Activated CD8-positive, alpha-beta memory T cell treated with anti-CD3 and anti-CD28 coated beads for 36 hours (primary cell): ENCODE results near the gene ABCA10. TPM values are rescaled to one million over a fixed set of nuclear protein-coding genes. Genes with fewer than 3 reads are reported as not detected.
"Not testable (repeated sequence)": the region's sequence is repeated elsewhere in the genome, so short reads cannot be mapped to it uniquely, and the experiment has no call there.

Experiments
- CTCF ChIA-PET: fragments of 350-600 bp; sonication (Branson Sonifier 250); formaldehyde crosslinking; loops from one replicate; lab custom pipeline; 2021; ENCODE audit warnings: antibody characterized with exemption; lab: Charles Lee
- POLR2A ChIA-PET: fragments of 350-600 bp; sonication (Branson Sonifier 250); formaldehyde crosslinking; loops from one replicate; lab custom pipeline; 2021; ENCODE audit warnings: antibody characterized with exemption; lab: Charles Lee
- total RNA-seq, 2 experiments: library from RNA; stranded (reverse); gene quantifications; one replicate each; pipeline ENCODE4 v1.2.3, GENCODE V29; 2021

ABCA10 gene
- total RNA-seq, 2 experiments from 2014 or later: 0.30 to 0.31 TPM

DNA sequence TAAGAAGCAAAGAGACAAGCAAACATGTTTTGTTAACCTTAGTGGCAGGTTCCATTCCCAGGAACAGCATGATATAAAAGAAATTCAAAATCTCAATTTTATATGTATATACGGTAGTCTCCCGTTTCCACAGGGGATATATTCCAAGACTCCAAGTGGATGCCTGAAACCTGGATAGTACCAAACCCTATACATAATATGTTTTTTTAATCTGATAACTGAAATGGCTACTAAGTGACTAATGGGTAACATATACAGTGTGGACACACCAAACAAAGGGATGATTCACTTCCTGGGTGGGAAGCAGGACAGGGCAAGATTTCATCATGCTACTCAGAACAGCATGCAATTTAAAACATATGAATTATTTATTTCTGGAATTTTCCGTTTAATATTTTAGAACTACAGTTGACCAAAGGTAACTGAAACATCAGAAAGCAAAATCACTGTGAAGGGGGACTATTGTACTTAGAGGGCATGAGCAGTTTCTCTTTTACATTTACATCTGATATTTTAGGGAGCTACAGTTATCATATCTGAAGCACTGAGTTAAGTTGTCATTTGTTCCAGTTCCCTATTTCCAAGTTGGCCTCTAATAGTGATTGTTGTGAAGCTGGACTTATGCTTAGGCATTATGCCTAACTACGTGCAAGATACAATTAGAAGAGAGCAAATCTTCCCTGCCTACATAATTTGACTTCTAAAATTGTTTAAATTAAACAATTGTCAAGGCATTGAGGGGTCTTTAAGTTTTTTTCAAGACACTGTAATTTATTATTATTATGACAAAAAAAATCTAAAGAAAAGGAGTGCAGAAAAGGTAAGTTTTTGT, 52.8 kb downstream of the ABCA10 start:
- ChIA-PET CTCF (no interaction called here), POLR2A (no interaction called here)

DNA sequence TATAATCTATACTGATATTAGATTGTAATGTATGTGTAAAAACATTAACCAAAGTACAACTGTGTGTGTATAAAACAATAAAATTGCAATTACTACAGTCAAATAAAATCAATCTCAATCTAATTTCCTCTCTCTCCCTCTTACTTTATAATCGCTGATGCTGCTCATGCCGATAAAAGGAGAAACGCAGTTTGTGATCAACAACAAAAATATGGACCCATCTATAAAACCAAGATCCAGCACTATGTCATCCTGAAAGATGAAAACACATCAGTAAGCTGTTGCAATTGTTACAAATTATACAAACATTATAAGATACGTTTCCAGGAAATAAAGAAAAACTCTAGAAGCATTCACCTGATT, 53.4 kb downstream of the ABCA10 start:
- POLR2A ChIA-PET: no interaction called here

DNA sequence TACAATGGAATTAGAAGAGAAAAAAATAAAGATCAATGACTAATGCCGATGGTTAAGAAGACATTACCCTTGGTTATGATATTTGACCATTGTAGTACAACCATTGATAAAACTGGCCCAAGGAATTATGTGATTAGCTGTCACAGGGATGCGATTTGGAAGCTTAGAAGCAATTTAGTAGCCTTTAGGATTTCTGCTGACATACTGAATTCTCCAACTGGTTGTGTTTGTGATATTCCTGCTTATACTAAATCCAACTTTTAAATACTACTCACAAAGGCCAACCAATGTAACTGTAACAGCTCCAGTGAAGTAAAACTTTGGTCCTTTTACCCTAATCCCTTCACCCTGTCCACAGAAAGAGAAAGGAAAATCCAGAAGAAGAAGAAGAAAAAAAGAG, 55.5 kb downstream of the ABCA10 start:
- POLR2A ChIA-PET: no interaction called here
- CTCF ChIA-PET: no interaction called here

More for the DNA sequence above, 53.4 kb downstream of the ABCA10 start:
- CTCF ChIA-PET: no interaction called here

DNA sequence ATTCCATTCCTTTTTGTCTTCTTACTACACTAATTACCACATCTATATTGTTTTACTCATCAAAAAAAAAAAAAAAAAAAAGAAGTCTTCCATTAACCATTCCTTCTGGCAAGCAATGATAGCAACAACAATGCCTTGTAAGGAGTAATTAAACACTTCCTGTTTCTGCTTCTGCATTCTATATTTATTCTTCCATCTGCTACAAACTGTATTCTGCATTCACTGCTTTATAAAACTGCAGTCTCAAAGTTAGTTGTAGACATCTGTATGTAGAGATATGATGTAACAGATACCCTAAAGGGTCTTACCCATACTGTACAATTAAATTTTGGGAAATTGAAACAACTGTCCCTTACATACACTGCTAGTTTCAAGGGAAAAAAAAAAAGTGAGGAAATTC, 58.2 kb downstream of the ABCA10 start:
- POLR2A ChIA-PET: no interaction called here

DNA sequence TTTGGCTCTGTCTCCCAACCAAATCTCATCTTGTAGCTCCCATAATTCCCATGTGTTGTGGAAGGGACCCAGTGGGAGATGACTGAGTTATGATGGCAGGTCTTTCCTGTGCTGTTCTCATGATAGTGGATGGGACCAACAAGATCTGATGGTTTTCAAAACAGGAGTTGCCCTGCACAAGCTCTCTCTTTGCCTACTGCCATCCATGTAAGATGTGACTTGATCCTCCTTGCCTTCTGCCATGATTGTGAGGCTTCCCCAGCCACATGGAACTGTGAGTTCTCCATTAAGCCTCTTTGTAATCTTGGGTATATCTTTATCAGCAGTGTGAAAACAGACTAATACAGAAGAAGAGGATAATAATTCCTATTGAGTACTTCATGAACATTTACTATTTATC, 60.0 kb downstream of the ABCA10 start:
- POLR2A ChIA-PET, CTCF ChIA-PET: not testable (repeated sequence)

More for the DNA sequence above, 58.2 kb downstream of the ABCA10 start:
- CTCF ChIA-PET: no interaction called here

DNA sequence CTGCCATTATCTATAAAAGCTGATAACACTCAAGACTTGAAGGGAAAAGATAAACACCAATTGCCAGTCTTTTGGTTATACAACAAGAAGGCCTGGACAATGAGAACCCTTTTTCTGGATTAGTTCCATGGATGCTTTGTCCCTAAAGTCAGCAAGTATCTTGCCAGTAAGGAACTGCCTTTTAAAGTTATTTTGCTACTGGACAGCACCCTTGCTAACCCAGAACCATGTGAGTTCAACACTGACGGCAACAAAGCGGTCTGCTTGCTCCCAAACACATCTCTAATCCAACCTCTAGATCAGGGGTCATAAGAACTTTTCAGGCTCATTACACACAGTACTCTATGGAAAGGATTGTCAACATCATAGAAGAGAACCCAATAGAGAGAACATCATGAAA, 61.7 kb downstream of the ABCA10 start:
- ChIA-PET CTCF (no interaction called here), POLR2A (no interaction called here)

DNA sequence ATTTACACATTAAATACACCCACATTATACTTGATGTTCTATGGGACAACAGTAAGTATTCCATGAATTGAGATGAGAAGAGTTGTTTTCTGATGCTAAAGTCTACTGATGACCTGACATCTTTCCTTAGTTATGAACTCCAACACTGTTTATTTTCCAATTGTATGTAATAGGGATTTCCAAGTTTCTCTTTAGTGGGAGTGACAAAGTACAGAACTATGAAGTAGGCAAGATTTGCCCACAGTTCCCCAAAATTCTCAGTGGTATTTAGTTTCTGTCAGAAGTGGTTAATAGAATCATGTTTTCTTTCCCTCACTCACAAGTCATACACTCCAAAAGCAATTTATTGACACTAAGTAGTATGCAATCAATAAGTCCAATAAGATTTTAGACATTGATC, 64.4 kb downstream of the ABCA10 start:
- ChIA-PET CTCF (no interaction called here), POLR2A (no interaction called here)

DNA sequence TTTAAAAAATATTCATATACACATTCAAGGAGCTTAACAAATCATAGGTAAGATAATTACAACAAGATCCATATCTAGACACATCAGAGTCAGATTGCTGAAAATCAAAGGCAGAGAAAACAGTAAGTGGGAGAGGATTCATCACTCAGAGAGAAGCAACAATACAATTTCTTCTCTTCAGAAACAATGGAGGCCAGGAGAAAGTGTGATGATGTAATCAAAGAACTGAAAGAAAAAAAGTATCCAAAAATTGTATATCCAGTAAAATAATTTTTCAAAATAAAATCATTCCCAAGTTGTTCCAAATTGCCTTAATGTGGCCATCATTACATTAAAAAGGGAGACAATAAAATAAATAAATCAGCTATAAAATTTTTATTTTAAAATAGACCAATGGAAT, 69.2 kb downstream of the ABCA10 start:
- POLR2A ChIA-PET: no interaction called here
- CTCF ChIA-PET: no interaction called here

DNA sequence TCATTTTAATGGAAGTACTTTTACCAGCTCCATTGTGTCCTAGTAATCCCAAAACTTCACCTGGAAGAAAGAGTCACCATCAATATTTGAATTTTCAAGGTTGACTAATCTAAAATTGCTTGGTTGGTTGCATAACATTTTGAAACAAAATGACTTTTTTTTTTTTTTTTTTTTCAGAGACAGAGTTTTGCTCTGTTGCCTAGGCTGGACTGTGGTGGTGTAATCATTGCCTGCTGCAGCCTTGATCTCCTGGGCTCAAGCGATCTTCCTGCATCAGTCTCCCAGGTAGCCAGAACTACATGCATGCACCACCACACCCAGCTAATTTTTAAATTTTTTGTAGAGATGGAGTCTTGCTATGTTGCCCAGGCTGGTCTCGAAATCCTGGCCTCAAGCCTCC, 74.4 kb downstream of the ABCA10 start:
- CTCF ChIA-PET: no interaction called here

DNA sequence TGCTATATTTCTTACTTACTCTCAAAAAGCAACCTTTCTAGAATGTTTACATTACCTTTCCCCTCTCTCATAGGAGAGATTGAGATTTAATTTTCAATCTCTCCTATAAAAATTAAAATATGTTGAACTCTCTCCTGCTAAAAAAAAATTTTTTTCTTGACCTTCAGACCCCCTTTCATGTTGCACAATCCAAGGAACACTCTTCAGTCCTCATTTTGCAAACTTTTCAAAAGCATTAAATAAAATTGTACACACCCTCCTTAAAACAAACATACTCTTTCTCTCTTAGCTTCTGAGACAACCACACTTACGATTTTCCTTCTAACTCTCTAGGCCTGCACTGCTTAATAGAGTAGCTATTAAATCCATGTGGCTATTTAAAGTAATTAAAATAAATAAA, 78.3 kb downstream of the ABCA10 start:
- POLR2A ChIA-PET: no interaction called here
- CTCF ChIA-PET: no interaction called here

More for the DNA sequence above, 74.4 kb downstream of the ABCA10 start:
- POLR2A ChIA-PET: no interaction called here

DNA sequence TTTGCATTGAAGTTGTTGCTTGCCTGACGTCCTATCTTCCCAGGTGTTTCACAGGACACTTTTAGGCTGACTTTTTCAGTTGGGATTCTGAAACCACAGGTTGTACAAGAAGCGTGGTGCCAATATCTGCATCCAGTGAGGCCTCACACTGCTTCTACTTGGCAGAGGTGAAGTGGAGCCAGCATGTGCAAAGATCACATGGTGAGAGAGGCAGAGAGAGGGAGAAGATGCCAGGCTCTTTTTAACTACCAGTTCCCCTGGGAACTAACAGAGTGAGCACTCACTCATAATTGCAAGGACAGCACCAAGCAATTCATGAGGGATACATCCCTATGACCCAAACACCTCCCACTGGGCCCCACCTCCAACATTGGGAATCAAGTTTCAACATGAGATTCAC, 81.2 kb downstream of the ABCA10 start:
- ChIA-PET POLR2A (no interaction called here), CTCF (no interaction called here)

DNA sequence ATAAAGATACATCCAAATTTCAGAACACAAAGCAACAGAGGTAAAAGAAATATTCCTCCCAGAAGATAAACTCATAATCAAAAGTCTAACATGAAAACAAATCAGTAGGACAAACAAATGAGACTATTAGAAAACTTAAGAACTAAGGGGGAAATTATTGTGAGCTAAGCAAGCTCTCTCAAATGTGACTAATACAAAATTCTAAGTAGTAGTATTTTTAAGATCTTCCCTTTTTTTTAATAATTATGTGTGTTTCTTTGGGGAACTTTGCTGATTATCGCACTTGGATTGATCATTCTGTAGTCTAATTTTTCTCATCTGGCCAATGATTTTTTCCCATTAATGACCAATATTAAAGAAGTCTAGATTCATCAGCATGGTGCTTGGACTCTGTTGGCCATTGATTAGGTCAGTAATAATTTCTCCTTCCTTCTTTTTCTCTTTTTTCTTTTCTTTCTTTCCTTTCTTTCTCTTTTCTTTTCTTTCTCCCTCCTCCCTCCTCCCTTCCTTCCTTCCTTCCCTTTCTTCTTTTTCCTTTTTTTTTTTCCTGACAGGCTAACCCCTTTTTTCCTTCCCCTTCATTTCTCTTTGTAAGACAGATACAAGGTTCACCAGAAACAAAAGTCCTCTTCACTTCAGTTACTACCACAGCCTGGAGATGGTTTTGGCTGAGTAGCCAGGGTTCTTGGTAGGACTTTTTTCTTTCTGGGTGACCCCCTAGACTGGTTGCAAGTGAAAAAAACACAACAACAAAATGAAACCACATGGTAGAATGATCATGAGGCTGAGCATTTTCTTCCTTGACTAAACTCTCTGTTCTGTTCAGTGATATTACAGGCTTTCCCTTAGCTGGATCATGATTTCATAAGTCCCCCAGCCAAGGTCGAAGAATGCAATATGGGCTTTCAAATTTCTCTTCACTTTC, 84.0 kb downstream of the ABCA10 start:
- POLR2A ChIA-PET: no interaction called here

DNA sequence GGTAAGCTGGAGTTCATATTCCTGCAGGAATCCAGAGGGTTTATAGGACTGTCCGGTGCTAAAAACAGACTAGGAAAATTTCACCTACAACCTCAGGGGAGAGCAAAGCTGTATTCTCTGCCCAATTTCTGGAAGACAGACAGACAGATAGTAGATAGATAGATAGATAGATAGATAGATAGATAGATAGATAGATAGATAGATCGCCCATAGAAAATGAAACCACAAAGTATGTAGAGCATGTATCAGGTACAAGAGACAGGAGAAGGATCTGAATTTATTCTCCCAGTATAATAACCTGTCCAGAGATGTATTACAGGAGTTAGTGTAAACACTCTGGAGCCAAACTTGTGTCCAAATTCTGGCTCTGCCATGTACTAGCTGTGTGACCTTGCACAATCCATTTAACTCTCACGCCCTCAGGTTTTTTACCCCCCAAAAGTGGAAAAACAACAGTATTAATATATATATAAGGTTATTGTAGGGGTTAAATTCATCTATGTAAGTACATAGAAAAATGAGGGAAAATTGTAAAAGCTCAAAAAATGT, 84.9 kb downstream of the ABCA10 start:
- CTCF ChIA-PET: no interaction called here
- POLR2A ChIA-PET: no interaction called here

More for the DNA sequence above, 84.0 kb downstream of the ABCA10 start:
- CTCF ChIA-PET: no interaction called here

DNA sequence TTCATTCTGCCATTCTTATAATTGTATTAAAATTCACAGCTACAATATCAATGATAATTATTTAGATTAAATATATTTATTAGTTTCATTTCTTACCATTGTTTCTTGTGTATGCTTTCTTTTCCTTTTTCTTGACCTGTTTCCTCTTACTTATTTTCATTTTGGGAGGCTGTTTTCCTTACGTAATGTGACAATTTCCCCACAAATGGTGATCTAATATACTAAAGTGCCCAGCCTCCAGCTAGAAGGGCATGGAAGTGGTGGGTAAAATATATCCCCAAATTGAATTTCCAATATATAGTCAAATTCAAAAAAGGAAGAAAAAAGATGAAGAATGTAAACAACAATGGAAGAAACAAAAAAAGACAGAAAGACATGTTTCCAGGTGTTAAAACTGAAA, 85.5 kb downstream of the ABCA10 start:
- ChIA-PET CTCF (no interaction called here), POLR2A (no interaction called here)

DNA sequence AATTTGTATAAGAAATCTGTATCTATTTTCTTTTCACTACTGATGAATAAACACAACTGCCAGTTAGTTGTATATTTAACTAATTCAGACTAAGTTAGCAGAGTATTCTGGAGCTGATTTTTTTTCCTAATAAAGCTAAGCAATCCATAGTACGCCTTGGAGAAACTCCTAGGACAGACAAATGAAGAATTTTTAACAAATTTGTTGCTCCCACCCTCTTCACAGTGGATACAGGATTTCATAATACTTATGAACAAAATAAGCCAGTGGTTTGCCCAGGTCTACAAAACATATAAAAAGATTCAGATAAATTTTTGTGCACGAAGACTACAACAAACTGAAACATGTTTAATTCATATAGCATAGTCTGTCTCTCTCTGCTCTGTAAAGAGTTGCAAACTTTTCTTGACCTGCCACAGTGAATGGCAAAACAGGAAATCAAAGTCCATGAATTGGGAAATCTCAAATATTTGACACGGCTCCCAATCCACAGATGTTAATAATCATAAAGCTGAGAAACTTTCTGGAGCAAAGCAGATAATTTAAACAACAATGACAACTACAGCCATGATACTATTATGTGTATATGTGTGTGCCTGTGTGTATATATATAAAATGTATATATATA, 86.3 kb downstream of the ABCA10 start:
- ChIA-PET POLR2A (no interaction called here), CTCF (no interaction called here)

DNA sequence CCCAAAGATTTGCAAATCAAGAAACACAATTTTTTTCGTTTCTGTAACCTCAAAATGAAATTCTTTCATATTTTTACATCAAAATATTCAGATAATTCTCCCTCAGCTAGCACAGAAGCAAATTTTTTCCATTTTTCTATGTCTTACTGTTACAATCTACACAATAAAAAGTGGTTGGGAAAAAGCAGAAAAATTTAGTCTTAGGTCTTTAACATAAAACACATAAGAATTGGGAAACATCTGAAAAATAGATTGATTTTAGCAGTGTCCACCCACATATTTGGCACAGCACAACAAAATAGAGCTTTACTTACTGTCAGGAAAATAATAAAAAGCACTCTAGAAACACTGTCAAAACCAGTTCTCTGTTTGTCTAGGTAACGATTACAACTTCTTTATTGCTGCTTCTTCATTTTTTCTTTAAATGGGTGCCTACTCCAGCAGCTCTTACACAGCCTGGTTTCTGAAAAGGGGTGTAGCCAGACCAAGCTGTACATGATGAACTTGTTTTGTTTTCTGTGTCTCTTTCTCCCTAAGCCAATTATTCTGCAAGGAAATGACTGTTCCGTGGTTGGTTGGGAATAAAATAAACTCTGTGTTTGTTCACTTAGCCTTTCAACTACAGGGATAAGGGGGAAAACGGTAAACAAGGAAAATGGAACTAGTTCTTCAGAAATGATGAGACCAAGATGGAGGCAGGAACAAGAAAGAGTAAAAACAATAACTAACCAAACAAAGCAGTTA, 87.0 kb downstream of the ABCA10 start, which contains the start of gene ABCA6:
Gene ABCA6, minus strand, starts transcription at position 465 of the 744 bp plus-strand sequence. CDS start 1,192 bp downstream, outside the sequence.
- CTCF ChIA-PET: no interaction called here
- POLR2A ChIA-PET: no interaction called here

DNA sequence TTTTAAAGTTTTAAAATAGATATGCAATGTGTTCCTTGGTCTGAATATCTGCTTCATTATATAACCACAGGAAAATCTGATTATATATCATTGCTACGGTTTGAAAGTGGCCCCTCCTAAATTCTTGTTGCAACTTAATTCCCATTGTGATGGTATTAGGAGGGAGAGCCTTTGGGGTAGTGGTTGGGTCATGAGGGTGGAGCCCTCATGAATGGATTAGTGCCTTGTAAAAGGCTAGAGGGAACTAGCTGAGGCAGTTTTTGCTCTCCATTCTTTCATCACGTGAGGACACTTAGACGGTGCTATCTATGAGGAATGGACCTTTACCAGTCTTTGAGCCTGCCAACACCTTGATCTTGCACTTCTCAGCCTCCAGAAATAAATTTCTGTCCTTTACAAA, 94.5 kb downstream of the ABCA10 start:
- POLR2A ChIA-PET: no interaction called here
- CTCF ChIA-PET: no interaction called here

DNA sequence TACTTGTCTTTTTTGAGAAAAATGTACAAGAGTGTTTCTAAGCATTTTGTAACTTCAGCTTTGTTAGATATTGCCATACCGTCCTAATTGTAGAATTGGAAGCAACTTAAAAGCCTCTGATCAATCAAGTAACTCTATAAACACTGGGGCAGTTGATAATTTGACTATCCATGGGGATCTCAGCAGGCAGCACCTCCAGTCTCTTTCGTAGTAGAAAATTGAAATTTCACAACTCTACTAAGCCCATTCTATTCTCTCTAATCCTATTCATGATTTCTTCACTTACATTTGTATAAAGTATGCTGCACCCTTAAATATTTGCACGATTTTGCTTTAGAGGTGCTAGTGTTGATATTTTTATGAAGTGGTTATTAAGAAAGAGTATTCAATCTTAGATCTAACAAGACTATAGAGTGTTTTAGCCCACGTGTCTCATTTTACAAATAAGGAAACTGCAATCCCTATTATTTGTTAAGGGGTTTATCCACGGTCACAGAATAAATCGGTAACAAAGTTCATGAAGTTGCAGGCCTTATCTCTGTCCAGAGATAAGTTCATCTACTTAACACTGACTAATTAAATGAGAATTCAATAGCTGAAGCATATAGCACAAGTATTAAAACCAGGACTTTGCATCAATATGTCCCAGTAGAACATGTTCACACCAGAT, 97.9 kb downstream of the ABCA10 start:
- ChIA-PET CTCF (no interaction called here), POLR2A (no interaction called here)

DNA sequence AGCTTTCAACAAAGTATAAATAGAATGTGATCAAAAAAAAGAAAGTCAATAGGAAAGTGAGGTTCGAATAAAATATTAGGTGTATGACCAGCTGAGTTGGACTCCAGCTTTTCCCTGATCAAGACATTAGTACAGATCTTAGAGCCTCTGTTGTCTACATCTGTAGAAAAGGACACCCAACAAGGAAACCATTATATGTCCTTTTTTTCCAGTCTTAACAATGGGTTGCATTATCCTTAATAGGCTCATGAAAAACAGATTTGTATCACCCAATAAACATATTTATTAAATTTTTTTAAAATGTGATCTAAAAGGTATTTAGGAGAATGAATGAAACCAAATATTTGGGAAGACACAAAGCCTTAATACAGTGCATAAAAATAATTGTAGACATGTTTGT, 105.0 kb downstream of the ABCA10 start:
- ChIA-PET CTCF (no interaction called here), POLR2A (no interaction called here)
